SU-DHL-6 (cell line): ENCODE data around the gene GNAI1.

Source experiments
- EZH2phosphoT487 ChIP-seq: fragments of 200-600 bp; sonication (generic), shearing (Covaris generic); conservative IDR thresholded peaks from 2 replicates; pipeline ENCODE4 v1.6.1; 2018; ENCODE audit warnings: mild to moderate bottlenecking, antibody characterized with exemption, low read length, moderate library complexity, mixed read lengths
- TF ChIP-seq, protein P1 (sequence below): fragments of 200-600 bp; sonication (generic); IDR thresholded peaks from one replicate; pipeline ENCODE4 v1.5.1; 2017; ENCODE audit warnings: antibody characterized with exemption, mild to moderate bottlenecking, low read length, moderate library complexity; ENCODE audit not compliant: insufficient read depth, poor library complexity, severe bottlenecking

DNA sequence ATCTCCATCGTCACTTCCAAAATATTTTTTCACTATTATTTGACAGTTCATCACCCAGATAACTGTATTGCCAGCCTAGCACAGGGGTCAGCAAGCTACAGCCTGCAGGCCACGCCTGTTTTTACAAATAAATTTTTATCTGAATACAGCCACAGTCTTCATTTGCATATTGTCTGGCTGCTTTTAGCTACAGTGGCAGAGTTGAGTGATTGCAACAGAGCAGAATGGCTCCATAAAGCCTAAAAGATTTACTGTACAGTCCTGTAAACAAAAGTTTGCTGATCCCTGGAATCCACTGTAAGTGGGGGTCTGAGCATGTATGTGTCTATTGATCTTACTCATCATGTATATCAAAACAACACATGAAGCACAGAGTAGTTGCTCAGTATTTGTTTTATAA, 45.9 kb upstream of the GNAI1 start:
- TF ChIP-seq, protein P1, sequence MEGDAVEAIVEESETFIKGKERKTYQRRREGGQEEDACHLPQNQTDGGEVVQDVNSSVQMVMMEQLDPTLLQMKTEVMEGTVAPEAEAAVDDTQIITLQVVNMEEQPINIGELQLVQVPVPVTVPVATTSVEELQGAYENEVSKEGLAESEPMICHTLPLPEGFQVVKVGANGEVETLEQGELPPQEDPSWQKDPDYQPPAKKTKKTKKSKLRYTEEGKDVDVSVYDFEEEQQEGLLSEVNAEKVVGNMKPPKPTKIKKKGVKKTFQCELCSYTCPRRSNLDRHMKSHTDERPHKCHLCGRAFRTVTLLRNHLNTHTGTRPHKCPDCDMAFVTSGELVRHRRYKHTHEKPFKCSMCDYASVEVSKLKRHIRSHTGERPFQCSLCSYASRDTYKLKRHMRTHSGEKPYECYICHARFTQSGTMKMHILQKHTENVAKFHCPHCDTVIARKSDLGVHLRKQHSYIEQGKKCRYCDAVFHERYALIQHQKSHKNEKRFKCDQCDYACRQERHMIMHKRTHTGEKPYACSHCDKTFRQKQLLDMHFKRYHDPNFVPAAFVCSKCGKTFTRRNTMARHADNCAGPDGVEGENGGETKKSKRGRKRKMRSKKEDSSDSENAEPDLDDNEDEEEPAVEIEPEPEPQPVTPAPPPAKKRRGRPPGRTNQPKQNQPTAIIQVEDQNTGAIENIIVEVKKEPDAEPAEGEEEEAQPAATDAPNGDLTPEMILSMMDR, result no peak
- no peak for TF ChIP-seq EZH2phosphoT487
